ENCODE data around the gene PDCL3.

The PDCL3 gene

DNA sequence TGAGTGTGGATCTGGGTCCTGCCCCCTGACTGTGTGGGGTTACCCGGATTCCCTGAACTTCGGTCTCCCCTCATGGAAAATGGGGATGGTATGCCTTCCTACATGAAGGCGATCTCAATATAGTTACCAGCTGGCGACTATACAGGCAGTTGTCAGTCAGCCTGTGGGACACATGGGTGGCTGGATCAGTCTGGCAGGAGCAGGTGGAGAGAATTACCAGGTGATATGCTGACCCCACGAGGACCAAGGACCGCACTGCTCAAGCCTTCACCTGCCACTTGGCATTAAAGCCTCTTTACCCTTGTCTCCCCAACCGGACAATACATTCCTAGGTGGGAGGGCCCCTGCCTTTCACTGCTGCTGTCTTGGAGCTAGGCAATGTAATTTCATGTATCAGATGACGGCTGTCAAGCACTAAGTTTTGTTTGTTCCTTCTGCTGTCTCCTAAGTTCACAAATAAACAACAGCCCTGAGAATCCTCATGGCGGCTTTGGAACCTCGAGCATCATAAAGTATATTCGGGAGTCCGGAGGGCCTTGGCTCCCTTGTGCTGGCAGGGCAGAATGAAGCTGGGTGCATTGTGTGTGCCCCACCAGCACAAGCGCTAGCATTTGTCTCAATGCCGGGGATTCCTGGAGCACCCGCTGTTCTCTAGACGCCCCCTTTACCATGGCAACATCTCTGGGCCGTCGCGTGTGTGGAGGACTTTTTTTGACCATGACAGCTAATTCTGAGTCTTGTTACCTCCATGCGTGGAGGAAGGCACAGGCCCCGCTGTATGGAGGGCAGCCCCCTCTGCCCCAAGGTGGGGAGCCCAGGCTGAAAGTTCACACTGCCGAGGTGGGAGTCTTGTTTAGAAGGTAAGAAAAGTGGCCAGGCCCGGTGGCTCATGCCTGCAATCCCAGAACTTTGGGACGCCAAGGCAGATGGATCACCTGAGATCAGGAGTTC, 48.6 kb downstream of the PDCL3 start:
- no peak for DNase-seq (ENCODE audit: low read depth)

DNA sequence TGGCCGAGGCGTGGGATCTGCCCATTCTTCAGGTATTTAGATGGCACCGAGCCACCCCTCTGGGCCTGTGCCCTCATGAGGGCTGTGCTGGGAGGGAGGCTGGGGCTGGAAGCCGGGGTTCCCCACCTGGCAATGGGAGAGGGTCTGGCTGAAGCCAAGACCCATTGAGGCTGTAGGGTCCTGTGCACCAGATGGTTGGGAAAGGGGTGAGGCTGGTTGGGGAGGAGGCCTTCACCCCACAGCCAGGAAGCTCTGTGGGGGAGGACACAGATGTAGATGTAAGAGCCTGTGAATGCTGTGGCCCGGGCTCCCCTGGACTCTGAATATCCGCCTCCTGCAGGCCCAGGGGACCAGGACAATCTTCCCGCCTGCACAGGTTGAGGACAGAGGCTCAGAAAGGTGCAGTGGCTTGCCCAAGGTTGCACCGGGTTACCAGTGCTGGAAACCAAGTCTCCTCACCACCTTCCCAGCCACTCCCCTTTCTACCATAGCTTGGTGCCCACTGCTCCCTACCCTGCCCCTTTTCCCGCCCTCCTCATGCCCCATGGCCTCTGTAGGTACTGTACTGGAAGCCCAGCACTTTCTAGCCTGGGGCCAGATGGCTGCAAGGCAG, 49.7 kb downstream of the PDCL3 start:
- no peak for DNase-seq (ENCODE audit: low read depth)

GRCh38 chr2:100613719-100614118, 50.9 kb downstream of the PDCL3 start:
- no peak for DNase-seq (ENCODE audit: low read depth)

DNA sequence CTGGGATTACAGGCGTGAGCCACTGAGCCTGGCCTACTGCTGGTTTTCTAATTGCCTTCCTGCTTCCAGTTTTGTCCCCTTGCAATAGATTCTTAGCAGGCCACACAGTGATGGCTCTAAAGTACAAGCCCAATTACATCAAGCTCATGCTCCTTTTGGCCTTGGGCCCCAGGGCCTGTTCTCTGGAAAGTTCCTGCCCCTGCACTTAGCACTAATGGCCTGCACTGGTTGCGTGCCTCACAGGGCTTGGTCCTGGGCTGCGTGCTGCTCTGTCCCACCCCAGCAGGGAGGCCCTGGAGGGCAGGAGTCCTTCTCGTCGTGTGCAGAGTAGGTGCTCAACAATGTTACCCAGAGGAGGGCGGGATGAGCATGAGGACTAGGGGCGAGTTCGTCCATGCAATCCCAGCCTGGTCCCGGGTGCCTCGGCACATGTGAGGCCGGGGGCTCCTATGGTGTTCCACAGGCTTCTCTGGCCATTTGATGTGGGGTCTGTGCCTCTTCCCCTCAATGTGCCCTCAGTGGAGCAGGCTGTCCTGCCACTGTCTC, 51.7 kb downstream of the PDCL3 start:
- DNase-seq (ENCODE audit: low read depth) = no peak

DNA sequence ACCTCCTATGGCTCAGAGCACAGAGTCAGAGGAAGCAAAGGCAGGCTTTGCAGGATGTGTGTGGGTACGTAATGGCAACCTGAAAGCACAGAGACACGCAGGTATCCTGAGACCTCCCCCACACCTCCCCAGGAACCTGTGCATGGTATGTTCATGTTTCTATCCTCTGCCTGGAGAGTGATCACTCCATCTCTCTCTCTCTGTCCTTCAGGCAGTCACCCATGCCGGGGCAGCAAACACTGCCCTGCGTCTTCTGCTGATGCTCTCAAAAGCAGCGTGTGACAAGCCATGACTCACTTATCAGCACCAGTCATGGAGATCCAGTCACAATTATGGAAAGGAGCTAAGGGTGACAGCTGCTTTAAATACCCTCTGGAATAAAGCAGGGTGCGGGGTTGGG, 52.7 kb downstream of the PDCL3 start:
- DNase-seq (ENCODE audit: low read depth) = no peak

DNA sequence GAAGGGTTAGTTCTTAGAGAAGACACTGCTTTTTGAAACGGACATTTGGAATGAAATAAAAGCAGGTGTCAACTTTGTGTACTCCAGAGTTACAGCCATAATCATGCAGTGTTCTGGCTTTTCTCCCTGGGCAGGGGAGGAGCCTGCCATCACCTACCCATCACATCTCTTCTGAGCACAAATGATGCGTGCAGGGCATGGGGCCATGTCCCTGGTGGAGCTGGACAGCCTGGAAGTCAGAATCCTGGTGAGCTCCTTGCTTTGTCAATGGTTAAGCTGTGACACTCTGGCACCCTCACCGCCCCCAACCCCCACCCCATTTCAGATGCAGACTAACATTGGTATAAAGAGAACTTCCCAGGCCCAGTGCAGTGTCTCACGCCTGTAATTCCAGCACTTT, 53.1 kb downstream of the PDCL3 start:
- DNase-seq (ENCODE audit: low read depth) = no peak

DNA sequence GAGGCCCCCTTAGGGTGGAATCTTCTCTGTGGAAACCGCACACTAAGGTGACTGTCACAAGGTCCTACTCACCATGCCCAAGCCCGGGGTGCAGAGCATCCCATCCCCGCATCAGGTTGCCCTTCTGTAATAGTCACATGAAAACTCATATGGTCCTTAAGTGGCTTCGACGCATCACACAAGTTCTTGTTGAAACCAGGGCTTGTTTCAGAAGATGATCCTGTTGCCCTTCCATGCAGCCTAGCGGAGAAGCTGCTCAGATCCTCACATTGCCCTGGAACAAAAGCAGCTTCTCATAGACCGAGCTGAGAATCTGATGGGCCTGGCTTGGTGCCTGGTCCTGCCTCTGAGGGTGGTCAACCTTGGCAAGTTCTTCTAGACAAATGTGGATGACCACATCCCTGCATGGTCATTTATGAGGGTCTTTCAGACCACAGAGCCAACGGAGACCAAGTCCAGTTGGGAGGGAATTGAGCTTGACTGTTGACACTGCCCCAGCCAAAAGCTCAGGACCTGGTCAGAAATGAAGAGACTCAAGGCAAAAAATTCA, 54.1 kb downstream of the PDCL3 start:
- no peak for DNase-seq (ENCODE audit: low read depth)

- no peak for DNase-seq (ENCODE audit: low read depth)
Observed at GRCh38 chr2:100619951-100620350, 57.2 kb downstream of the PDCL3 start.

GRCh38 chr2:100620481-100620880, 57.7 kb downstream of the PDCL3 start:
- DNase-seq (ENCODE audit: low read depth) = no peak

GRCh38 chr2:100621371-100621951, 58.7 kb downstream of the PDCL3 start:
- no peak for DNase-seq (ENCODE audit: low read depth)

DNA sequence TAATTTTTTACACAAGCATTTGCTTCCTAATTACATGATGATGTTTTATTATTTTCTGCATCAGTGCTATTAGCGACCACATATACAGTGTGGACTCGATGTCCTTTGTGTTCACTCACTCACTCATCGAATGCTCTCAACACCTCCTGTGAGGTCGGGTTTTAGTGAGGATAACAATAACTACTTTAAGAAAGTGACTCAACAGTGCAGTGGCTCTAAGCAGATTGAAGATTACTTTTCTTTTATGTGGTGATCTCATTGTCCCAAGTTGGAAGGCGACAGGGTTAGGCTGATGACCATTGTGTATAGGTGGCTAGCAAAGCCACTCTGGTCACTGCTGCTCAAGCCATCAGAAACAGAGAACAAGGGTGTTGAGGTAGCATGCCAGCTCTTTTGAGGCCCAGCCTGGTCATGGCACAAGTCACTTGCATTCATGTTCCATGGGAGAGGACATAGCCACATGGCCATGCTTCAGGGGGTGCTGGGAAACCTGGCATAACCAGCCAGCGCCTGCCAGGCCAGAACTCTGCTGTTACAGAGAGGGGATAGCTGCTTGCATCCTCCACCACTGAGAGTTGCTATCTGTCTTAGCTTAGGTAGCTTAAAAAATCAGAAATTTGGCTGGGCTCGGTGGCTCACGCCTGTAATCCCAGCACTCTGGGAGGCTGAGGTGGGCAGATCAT, 60.4 kb downstream of the PDCL3 start:
- no peak for DNase-seq (ENCODE audit: low read depth)

- DNase-seq (ENCODE audit: low read depth) = no peak
Observed at GRCh38 chr2:100623930-100624329, 61.1 kb downstream of the PDCL3 start.

DNA sequence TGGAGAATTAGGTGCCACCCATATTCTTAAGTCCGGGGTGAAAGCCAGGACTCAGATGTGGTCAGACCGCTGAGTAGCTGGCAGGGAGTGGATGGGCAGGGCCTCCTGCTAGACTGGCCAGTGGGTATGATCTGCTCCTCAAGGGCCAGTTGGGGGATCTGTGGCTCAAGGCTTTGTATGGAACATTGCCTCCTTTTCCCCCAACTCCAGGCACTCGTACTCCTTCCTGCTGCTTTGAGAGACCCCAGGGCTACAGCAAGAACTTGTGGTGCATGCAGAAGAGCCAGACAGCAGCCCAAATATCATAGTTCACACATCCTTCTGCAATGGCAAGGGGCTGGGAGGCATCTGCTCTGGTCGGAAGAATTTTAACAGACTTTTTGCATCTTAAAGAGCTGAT, 61.7 kb downstream of the PDCL3 start:
- DNase-seq (ENCODE audit: low read depth) = no peak

GRCh38 chr2:100625717-100626116, 62.9 kb downstream of the PDCL3 start:
- no peak for DNase-seq (ENCODE audit: low read depth)

Data from stimulated activated CD8-positive, alpha-beta memory T cell treated with anti-CD3 and anti-CD28 coated beads, Interleukin-15, amount 100 ng/mL, for 24 hours (primary cell).